SK-N-MC (cell line): ENCODE results near the gene SLC35F3.

Experiments used
- EZH2 ChIP-seq: fragments of 200-600 bp; sonication (generic); IDR thresholded peaks from one replicate; pipeline ENCODE4 v1.6.1; 2017; ENCODE audit warnings: antibody characterized with exemption
- POLR2AphosphoS5 ChIP-seq: IDR thresholded peaks from 2 replicates; pipeline ENCODE4 v1.6.1; 2012; ENCODE audit warnings: mild to moderate bottlenecking, low read depth, low read length, borderline replicate concordance

DNA sequence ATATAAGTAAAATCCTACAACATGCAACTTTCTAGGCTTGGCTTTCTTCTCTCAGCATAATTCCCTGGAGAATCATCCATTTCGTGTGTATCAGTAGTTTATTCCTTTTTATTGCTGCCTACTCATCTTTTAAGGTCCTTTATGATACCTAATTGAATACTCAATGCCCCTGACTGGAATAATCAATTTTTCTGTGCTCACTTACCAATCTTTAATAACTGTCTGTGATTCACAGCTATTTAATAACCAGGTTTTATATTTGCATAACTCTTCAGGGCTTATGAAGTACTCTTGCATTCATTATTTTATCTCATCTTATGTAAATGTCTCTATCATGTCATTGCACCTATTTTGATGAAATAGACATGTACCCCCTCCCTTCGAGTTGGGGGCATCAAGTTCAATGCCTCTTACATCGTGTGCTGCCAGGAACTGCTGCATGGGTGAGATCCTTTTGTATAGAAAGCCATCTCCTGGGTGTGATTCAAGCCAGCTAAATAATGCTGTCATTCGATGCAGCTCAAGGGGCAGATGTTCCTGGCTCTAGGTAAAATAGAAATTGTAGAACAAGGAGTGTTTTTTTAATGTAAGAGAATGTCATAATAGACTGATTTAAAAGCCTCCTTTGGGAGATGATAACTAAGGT, 222.7 kb downstream of the SLC35F3 start:
- no peak for TF ChIP-seq EZH2
- TF ChIP-seq POLR2AphosphoS5, result no peak
